GM21717 (cell line): ENCODE measurements around the gene CCDC149.
A peak's percentile ranks its signal among the peaks of the same experiment; 100 is the strongest.

Experiments
- ATAC-seq: cut with Tn5 transposase; IDR thresholded peaks from one replicate; pipeline ENCODE4 v1.9.1; 2021; ENCODE audit warnings: mild to moderate bottlenecking, moderate library complexity; ENCODE audit not compliant: unreplicated experiment

Gene CCDC149

DNA sequence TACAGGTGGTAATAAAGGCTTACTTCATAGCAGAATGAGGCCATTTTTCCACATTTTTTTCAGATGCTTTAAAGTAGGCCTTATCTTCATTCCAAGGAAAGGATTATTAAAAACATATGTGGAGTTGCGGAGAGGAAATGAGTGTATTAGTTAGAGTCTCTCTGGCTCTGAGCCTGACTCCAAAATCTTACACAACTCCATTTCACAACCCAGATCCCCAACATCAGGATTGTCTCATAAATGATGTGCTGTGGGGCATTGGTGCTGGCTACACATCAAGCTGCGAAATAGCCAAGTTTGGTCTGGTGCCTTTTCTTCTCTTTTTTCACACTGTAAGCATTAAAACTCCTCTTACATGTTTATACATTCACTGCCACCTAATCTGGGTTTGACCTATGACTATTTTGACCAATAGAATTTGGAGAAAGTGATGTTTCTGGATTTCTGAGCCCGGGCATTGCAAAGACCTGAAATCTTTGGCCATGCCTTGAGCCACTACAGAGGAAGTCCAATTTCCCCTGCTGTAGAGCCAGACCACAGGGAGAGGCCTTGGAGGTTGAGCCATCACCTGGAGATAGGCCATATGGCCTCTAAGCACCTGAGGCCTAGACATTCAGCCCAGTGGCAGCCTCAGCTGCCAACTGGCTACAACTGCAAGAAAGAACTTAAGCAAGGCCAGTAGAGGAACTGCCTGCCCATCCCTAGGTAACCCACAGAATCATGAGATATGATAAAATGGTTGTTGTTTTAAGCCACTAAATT, 134.2 kb downstream of the CCDC149 start:
- no peak for ATAC-seq

DNA sequence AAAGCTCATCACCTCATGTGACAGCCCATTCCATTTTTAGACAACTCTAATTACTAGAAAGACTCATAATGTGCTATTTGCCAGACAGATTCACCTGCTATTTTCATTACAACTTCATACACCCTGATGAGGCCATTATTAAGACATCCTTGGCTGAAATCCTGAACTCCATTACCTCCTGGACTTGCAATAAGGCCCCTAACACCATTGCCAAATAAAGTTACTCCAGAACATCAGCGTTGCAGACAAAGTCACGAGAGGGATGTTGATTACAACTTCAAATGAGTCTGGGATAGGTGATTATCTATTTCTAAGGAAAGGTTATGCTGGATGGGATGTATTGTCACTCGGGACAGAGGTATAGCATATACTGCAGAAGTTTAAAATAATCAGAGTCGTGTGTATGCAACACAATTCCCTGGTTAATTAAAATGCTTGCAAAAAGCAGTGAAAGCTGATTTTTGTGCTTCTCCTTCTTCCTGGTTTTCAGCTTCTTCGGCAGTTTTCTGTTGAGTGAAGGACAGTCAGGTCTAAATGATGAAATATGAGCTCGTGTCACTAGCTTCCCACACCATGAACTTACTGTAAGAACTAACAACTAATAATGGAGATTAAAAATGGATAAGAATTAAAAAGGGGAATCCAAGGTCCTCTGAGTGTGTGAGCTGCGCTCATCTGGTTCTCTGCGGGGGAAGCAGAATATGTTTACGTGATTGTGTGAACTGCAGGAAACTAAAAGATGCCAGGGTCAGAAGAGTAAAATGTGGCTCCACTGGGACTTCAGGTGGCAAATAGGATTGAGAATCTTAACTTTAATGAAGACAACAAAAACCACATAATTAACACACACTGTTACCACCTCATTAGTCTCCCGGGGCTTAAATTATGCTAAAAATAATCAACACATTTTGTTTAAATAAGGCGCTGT, 135.0 kb downstream of the CCDC149 start:
- ATAC-seq: no peak

DNA sequence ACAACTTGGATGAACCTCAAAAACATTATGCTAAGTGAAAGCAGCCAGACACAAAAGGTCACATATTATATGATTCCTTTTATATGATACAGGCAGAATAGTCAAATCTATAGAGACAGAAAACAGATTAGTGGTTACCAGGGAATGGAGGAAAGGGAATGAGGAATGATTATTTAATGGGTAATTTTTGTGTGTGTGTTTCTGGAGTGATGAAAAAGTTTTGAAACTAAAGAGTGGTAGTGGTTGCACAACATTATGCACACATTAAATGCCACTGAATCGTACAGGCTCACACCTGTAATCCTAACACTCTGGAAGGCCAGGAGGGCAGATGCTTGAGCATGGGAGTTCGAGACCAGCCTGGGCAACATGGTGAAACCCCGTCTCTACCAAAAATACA, 137.1 kb downstream of the CCDC149 start:
- ATAC-seq: no peak

DNA sequence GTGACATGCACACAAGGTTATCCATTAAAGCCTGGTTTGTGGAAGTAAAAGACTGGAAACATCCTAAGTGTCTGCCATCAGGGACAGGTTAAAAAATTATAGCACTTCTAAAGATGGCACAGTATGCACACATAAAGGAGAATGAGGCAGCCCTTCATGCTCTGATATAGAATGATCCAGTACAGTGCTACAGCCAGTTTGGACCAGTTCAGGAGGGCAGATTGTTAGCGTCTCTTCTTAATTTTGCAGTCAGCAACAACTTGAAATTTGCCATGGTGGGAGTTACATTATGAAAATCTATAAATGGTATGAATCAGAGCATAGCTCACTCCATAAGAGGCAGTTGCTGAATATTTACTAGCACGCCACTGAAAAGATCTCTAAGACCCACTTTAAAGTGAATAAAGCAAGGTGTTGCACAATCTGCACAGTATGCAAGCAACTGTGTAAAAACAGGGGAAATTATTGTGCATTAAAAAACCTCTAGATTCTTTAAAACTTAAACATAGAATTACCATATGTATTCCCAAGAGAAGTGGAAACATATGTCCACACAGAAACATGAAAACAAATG, 137.7 kb downstream of the CCDC149 start:
- no peak for ATAC-seq

DNA sequence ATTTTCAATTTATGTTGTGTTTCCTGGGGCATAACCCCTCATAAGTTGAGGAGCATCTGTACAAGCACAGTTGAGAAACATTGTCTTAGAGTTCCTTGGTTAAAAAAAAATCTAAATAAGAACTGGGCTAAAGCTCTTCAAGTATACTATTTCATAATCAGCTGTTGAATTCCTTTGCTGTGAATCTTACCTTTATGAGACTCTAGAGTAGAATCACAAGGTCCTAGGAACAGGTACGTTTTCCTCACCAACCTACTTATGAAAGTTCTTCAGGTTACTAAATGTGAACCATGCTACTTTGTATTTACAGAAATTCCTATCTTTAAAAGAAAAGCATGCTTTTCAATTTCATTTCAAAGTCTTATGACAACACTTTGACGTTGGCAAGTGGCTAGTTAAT, 138.4 kb downstream of the CCDC149 start:
- ATAC-seq: no peak

DNA sequence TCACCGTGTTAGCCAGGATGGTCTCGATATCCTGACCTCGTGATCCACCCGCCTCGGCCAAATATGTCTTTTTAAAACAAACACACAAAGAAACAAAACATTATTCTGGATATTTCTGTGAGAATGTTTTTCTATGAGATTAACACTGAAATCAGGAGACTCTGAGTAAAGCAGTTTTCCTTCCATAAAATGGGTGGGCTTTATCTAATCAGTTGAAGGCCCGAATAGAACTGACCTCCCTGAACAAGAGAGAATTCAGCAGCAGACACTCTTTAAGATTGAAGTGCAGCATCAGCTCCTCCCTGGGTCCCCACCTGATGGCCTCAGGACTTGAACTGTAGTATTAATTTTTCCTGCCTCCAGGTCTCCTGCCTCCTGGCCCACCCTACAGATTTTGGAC, 139.9 kb downstream of the CCDC149 start:
- no peak for ATAC-seq

DNA sequence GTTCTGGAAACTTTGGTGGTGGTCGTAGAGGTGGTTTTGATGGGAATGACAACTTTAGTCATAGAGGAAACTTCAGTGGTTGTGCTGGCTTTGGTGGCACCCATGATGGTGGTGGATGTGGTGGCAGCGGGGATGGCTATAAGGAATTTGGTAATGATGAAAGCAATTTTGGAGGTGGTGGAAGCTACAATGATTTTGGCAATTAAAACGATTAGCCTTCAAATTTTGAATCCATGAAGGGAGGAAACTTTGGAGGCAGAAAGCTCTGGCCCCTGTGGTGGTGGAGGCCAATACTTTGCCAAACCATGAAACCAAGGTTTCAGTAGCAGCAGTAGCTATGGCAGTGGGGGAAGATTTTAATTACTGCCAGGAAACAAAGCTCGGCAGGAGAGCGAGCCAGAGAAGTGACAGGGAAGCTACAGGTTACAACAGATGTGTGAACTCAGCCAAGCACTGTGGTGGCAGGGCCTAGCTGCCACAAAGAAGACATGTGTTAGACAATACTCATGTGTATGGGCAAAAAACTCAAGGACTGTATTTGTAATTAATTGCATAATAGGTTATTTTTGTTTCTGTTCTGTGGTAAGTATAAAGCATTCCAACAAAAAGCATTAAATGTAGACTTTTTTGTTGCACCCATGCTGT, 140.7 kb downstream of the CCDC149 start:
- no peak for ATAC-seq

DNA sequence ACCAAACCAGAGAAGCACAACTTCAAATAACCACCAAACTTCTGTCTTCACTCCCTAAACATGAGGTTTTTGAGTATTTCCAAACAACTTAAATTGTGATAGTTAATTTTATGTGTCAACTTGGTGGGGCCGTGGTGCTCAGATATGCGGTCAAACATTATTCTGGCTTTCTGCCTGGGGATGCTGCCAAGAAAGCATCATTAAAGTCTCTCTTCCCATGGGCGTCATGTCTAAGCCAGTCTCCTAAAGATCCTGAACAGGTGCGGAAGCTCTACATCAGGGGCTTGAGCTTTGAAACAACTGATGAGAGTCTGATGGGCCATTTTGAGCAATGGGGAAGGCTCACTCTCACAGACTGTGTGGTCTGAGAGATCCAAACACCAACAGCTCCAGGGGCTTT, 141.6 kb downstream of the CCDC149 start:
- ATAC-seq: no peak

DNA sequence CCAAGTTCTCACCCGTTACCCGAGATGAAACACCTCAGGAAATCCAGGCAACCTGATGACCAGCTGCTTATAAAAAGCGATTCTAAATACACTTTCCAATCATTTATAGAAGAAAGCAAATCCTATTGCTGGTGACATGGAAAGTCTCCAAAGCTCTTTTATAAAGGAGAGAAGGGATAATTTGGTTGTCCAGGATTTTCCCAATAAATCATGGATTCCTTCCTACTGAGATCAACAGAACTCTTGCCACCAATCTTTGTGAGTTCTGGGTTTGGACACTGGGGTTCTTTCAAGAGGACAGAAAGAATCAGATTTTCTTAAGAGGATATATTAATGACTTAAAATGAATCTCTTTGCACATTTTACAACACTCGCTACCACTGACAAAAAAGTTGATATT, 142.2 kb downstream of the CCDC149 start:
- ATAC-seq: no peak

DNA sequence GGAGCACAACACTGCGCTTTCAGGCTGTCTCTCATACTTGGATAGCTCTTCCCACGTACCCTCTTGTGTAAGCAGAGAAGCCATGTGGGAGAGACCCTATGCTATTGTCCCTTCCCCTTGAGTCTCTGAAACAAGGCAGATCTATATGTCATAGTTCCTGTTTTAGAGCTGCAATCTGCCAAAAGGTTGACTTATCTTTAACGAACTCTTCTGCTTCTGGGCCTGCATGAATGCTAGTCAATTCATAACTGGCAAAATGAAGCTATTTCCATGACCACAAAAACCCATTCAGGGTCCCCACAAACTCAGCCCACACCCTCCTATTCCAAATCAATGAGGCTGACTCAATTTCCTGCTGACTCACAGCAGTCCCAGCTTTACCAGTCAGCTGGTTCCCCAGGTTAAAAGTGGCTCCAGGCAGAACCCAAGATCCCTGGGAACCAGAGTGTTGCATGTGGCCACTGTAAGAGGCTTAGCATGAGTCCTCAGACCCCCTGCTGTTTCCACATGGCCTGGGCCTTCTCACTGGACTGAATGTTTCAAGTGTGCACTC, 142.7 kb downstream of the CCDC149 start:
- ATAC-seq: peak; percentile 80

DNA sequence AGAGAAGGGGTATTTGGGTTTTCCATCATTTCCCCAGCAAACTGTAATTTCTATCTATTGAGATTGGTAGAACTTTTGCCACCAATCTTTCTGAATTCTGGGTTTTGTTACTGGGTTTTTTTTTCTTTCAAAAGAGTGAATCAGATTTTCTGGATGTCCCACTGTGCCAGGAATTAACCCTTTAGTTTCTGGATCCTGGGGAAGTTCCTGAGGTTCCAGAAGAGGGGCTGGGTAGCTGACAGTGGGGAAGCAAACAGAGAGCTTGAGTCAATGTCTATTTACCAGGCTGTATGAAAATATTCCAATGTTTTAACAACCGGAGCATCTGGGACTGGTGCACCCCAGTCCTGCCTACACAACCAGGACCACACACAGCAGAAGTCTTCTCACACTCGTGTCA, 143.3 kb downstream of the CCDC149 start:
- no peak for ATAC-seq

DNA sequence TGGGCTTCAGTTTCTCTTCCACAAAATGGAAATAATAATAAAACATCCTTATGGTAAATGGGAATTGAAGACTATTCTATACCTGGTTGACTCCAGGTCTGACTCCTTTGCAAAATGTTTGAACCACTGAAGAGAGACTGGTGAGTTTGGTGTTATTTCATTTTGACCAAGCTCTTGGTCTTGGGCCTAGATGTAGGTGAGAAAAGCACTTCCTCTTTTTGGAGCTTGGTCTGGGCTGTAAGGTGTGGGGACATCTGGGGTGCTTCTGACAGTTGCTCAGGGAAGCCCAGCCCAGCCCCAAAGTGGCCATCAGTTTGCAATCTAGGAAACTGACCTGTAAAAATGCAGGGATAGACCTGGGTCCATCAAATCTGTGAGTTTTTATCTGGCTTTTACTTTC, 144.2 kb downstream of the CCDC149 start:
- peak; percentile 70 for ATAC-seq

DNA sequence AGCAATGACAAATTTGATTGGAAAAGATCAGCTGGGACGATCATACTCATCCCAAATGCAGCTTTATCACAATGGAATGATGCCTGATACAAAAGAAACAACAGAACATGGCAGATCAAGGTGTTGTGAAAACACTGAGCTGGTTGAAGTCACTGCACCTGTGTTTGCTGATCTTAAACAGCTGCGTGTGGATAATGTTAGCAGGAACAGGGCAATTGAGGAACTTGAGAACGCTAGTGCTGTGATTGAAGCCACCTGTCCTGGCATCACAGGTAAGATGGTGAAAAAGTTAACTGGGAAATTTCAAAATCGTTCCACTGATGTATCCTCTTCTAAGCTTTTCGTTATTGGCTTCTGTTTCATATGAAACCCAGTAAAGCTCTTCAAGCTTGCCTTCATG, 144.8 kb downstream of the CCDC149 start:
- ATAC-seq: peak; percentile 18

DNA sequence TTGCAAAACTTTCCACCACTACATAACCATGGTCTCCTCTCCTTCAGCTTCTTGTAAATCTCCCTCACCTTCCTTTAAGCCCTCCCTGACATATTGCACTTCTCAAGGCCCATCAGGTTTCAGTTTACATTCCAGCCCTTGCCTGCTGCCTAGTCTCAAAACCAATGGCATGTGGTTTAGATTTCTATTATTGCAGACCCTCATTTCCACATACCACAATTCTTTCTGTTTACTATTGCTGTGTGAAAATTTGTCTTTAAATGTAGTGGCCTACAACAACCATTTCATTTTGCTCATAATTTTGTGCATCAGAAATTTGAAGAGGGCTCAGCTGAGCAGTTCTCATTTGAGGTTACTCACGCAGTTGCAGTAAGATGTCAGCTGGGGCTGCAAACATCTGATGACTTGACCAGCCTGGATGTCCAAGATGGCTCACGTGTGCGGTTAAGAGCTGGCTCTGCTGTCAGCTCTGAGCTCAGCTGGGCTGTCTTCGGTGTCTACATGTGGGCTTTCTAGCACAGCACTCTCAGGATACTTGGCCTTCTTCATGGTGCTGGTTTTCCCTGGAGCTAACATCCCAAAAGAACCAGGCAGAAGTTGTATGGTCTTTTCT, 147.4 kb downstream of the CCDC149 start:
- ATAC-seq: no peak

DNA sequence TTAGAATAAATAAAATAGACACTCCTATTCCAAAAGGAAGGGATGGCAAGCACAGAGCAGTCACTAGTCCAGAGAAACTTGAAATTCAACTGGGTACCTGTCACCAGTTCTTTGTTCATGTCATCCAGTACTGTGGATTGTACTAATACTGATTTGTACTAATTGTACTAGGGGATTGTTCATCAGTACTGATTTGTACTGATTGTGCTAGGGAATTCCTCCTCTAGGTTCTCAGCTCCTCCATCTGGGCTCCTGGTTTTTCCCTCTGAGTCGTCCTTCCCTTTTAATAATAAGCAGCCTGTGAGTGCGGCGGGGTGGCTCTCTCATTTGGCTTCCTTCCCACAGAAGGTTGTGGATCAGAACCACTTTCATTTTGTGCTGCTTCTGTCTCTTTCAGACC, 148.5 kb downstream of the CCDC149 start:
- ATAC-seq: no peak

DNA sequence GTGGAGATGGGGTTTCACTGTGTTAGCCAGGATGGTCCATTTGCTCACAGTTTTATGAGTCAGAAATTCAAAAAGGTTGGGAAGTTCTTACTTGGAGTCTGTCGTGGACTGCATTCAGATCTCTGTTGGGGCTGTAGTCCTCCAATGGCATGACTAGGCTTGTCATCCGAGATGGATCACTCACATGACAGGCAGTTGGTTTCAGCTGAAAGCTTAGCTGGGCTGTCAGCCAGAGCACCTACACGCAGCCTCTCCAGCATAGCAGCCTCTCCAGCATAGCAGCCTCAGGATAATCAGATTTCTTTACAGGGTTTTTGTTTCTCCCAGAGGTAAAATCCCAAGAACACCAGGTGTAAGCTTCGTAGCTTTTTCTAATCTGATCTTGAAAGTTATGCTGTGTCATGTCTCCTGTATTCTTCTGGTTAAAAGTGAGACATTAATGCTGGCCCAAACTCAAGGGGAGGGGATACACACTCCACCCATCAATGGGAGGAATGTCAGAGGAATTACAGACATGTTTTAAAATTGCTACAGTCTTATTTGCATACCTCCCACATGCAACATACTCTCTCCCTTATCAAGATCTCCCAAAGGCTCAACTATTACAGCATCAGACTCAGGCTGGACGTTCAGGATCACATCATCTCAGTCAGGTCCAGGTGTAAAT, 149.1 kb downstream of the CCDC149 start:
- no peak for ATAC-seq
